Cardiac fibroblast (primary cell): ENCODE measurements around the gene SP7.

Source experiments
- DNase-seq, 2 donors: peaks; one replicate each; pipeline versions ENCODE4 v3.0.0 to v3.0.0-alpha.2; 2010; ENCODE audit warnings: low read depth in 2 of 2
- H3K4me3 ChIP-seq, 2 donors: replicated peaks in 1 of 2; 1 replicate in 1 of 2; 2 replicates in 1 of 2; pipeline ENCODE4 v1.5.1; 2011; ENCODE audit warnings: low read depth in 2 of 2, low read length in 2 of 2, mild to moderate bottlenecking in 2 of 2, moderate library complexity in 1 of 2
- TF ChIP-seq, protein P1 (sequence below): IDR thresholded peaks from one replicate; pipeline ENCODE4 v1.5.1; 2011; ENCODE audit warnings: low read depth, mild to moderate bottlenecking, low read length, inconsistent platforms

Gene SP7

DNA sequence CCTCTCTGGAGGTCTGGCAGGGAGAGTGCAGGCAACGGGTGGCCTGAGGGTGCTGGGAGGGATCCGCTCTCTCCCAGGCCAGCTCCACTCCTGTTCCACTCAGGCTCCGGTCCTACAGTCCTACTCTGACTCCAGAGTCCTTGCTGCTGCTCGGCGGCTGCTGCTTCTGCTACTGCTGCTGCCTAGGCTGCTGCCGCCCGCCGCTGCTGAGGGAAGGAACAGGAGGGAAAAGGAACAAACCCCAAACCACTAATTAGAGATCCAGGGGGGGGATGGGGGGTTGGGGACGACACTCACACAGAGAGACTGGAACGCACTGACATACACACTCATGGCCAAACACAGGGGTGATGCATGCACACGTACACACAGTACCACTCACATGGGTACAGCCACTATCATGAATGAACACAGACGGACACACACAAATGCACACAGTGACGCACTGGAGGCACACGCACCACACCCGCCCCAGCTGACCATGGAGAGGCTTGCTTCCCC is at the start of gene SP7:
Gene SP7, minus strand, starts transcription at position 174 of the 501 bp plus-strand sequence. CDS start 708 bp downstream, outside the sequence.
- DNase-seq, result no peak
- TF ChIP-seq, protein P1, sequence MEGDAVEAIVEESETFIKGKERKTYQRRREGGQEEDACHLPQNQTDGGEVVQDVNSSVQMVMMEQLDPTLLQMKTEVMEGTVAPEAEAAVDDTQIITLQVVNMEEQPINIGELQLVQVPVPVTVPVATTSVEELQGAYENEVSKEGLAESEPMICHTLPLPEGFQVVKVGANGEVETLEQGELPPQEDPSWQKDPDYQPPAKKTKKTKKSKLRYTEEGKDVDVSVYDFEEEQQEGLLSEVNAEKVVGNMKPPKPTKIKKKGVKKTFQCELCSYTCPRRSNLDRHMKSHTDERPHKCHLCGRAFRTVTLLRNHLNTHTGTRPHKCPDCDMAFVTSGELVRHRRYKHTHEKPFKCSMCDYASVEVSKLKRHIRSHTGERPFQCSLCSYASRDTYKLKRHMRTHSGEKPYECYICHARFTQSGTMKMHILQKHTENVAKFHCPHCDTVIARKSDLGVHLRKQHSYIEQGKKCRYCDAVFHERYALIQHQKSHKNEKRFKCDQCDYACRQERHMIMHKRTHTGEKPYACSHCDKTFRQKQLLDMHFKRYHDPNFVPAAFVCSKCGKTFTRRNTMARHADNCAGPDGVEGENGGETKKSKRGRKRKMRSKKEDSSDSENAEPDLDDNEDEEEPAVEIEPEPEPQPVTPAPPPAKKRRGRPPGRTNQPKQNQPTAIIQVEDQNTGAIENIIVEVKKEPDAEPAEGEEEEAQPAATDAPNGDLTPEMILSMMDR, result no peak
- no peak within 1 kb of the TSS for H3K4me3 ChIP-seq

DNA sequence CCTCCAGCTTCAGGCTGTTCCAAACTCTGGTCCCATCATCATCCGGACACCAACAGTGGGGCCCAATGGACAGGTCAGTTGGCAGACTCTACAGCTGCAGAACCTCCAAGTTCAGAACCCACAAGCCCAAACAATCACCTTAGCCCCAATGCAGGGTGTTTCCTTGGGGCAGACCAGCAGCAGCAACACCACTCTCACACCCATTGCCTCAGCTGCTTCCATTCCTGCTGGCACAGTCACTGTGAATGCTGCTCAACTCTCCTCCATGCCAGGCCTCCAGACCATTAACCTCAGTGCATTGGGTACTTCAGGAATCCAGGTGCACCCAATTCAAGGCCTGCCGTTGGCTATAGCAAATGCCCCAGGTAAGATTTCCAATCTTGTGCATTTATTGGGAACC is 47.1 kb upstream of the SP7 start:
- no peak for DNase-seq
- TF ChIP-seq, protein P1, result no peak
- peak overlapping the region; percentile 16 to 28 for H3K4me3 ChIP-seq

DNA sequence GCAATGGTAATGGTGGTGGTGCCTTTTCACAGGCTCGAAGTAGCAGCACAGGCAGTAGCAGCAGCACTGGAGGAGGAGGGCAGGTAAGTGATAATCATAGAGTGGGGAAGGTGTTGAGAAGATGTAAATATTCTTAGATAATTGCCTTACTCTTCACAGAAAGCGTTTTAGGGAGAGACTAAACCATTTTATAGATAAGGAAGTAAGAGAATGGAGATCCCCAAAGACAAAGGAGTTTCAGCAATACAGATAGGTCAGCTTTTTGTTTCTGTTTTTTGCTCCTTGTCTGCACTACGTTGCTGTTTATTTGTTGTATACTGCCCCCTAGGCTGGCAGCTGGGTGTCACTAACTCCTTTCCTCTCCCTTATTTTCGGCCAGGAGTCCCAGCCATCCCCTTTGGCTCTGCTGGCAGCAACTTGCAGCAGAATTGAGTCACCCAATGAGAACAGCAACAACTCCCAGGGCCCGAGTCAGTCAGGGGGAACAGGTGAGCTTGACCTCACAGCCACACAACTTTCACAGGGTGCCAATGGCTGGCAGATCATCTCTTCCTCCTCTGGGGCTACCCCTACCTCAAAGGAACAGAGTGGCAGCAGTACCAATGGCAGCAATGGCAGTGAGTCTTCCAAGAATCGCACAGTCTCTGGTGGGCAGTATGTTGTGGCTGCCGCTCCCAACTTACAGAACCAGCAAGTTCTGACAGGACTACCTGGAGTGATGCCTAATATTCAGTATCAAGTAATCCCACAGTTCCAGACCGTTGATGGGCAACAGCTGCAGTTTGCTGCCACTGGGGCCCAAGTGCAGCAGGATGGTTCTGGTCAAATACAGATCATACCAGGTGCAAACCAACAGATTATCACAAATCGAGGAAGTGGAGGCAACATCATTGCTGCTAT is 45.8 kb upstream of the SP7 start:
- peak overlapping the region; percentile 38 to 59 for H3K4me3 ChIP-seq
- DNase-seq, result peak; percentile 83 to 85
- TF ChIP-seq, protein P1, result peak; percentile 39

DNA sequence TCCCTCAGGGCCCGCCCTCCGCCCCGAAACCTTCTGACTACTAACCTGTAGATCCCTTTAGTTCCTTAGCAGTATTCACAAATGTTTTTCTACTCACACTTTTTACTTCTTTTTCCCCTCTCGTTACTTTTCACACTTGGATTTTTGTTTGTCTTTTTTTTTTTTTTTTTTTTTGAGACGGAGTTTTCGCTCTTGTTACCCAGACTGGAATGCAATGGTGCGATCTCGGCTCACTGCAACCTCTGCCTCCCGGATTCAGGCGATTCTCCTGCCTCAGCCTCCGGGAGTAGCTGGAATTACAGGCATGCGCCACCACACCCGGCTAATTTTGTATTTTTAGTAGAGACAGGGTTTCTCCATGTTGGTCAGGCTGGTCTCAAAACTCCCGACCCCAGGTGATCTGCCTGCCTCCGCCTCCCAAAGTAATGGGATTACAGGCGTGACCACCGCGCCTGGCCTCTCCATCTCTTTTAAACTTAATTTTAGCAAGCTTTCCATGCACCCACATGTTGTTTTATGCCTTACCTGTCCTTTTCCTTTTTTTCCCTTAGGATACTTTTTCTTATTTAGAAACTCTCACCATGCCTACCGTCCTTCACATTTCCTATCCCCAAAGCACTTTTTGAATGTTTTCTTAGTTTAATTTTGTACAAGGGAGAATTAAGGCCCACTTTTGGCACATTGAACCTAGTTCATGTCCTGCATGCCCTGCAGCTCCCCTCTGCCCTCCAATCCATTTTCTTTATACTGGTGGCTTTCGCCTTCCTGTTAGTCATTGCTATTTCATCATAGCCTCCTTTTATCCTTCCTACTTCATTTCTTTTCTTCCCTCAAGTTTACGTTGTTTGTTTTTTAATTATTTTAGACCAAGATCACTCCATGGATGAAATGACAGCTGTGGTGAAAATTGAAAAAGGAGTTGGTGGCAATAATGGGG is 44.9 kb upstream of the SP7 start:
- TF ChIP-seq, protein P1, result no peak
- DNase-seq, result peak; percentile 58 to 70
- H3K4me3 ChIP-seq, result peak overlapping the region; percentile 38 to 59

DNA sequence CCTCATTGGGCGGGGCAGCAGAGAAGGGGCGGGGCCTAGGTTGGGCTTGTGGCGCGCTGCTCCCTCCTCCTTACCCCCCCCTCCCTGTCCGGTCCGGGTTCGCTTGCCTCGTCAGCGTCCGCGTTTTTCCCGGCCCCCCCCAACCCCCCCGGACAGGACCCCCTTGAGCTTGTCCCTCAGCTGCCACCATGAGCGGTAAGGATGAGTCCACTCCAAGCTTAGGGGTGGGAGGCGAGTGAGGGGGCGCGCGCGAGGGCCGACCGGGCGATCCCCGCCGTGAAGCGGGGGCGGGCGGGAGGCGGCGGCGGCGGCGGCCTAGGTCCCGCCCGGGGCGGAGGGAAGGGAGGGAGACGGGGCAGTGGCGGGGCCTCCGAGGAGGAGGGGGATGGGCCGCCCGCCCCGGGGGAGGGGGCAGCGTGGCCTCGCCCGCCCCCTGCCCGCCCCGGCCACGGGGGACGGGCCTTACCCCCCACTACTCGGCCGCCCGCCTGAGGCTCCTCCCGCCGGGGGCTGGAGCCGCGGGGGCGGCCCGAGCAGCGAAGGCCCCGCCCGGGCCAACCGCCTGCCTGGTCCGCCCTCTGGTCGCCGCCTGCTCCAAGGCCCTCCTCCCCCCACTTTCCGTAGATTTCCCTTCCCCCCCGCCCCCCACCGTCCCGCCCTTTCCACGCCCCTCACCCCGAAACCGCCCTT is 44.1 kb upstream of the SP7 start, which contains the start of gene SP1:
Gene SP1, plus strand, starts transcription at position 73 of the 690 bp plus-strand sequence. Its CDS starts 116 bp downstream, at position 189.
- H3K4me3 ChIP-seq, result peak within 1 kb of the TSS; percentile 51 to 60
- peak; percentile 92 to 98 for DNase-seq
- TF ChIP-seq, protein P1, result no peak
